NCI-H526 (cell line): ENCODE data around the gene SYAP1.
"Not testable (repeated sequence)": the region's sequence is repeated elsewhere in the genome, so short reads cannot be mapped to it uniquely, and the experiment has no call there.

ENCODE experiments used
- DNase-seq, 2 experiments: peaks; one replicate each; lab custom pipeline; 2025; lab: John Stamatoyannopoulos, UW

SYAP1 gene

DNA sequence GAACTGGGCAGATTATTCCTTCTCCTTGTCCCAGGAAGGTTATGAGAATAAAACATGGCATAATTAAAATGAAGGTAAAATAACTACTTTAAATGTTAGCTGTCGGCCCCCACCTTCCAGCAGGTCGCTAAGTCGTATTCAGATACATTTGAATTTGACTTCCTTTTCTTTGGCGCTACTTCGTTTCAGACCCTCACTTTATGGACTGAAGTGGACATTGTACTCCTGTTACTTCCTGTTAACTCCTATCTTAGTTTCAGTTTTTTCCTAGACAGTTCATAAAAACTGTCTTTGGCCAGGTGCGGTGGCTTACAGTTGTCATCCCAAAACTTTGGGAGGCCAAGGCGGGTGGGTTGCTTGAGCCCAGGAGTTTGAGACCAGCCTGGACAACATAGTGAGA lies 5.7 kb downstream of the SYAP1 start:
- no peak for DNase-seq

DNA sequence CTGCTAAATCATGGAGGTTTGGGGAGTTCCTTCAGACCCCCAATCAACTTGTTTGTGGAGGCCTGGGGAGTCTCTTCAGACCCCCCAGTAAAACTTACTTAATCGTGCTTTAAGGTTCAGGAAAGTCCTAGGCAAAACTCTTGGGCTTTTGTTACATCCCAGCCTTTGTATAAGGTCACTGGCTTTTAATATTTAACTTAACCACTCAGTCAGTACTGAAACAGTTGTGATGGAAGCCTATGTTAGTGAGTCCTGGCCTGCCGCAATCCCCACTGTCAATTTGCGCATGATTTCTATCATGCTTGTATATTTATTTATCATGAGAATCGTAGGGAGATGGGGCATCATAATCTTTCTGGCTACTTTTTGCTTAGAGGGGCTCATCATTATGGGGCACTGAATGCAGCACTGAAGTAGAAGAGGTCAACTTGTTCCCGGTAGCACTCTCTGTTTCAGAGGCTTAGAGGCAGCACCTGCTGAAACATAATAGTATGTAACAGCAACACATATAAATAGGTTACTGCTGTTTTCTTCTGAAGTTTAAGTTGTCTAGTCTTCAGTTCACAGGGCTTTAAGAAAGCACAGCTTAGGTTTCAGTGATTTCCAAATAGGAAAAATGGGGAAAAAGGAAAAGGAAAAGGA lies 7.1 kb downstream of the SYAP1 start:
- not testable (repeated sequence) for DNase-seq

DNA sequence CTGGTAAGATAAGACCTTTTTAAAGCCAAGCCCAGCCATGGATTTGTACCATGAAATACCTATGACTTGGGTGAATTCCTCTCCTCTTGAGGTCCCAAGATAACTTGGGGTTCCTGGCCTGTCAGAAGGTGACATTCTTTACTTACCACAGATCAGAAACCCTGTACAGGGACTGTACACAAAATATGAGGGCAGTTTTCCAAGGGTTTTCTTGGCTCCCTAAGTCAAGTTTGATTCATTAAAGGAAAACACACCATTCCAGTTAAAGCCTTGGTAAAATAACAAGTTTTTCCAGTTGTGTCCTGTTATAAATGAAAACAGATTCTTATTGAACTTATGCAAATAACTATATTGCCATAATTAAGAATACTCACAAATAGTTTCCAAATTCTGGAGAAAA lies 8.2 kb downstream of the SYAP1 start:
- no peak for DNase-seq

DNA sequence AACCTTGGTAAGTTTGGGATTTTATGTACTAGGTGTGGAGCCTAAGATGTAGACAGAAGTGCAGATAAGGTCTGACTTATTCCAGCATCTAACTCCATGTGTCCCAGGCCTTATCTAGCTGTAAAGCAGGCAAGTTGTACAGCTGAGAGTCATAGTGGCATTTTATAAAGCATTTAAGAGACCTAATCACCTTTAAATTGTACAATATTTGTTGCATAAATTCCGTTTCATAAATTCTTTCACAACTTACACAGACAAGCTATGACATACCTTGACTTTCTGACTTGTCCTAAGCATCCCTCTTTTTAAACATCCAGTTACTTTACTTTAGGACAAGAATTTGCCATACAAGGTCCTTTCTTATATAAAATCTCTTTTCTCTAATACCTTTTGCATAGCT lies 11.0 kb downstream of the SYAP1 start:
- DNase-seq: no peak

DNA sequence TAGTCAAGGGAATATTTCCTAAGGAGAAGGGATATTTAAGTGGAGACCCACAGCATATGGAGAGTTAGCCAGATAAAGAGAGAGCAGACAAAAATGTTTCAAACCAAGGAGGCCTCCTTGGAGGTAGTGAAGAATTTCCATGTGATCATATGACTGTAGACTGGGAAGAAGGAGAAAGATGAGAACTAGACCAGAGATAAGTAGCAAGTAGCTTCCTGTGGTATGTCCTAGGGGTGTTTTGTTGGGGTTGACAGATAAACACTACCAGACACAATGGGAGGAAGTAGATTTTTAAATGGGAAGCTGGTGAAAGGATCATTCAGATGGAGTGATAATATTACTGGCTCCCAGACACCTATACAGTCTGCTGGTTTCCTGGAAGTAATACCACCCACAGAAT lies 13.6 kb downstream of the SYAP1 start:
- DNase-seq: no peak

DNA sequence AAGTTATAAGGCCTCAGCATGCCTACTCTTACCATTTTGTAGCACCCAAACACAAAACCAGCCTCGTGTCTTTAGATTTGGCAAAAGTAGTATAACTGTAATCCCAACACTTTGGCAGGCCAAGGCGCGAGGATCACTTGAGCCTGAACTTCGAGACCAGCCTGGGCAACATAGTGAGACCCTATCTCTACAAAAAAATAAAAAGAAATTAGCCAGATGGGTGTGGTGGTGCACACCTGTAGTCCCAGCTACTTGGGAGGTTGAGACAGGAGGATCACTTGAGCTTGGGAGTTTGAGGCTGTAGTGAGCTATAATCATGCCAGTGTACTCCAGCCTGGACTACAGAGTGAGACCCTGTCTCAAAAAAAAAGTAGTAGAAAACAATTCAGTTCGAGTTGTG lies 17.6 kb downstream of the SYAP1 start:
- DNase-seq: no peak

DNA sequence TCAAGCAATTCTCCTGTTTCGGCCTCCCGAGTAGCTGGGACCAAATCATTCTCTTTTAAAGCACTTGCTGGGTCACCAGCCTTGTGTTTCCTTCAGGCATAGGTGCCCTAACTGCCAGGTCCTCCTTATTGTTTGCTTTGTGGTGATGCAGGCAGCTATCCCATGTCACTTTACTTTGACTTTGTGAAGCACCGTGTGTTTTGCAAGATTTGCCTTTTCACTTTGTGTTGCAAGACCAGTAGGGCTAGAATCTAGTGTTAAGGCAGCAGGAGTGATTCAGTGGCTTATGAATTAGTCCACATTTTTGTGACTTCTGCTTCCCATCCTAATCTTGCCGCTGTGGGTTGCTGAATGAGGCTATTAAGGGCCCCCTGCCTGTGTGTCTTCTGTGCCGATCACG lies 20.2 kb downstream of the SYAP1 start:
- no peak for DNase-seq

DNA sequence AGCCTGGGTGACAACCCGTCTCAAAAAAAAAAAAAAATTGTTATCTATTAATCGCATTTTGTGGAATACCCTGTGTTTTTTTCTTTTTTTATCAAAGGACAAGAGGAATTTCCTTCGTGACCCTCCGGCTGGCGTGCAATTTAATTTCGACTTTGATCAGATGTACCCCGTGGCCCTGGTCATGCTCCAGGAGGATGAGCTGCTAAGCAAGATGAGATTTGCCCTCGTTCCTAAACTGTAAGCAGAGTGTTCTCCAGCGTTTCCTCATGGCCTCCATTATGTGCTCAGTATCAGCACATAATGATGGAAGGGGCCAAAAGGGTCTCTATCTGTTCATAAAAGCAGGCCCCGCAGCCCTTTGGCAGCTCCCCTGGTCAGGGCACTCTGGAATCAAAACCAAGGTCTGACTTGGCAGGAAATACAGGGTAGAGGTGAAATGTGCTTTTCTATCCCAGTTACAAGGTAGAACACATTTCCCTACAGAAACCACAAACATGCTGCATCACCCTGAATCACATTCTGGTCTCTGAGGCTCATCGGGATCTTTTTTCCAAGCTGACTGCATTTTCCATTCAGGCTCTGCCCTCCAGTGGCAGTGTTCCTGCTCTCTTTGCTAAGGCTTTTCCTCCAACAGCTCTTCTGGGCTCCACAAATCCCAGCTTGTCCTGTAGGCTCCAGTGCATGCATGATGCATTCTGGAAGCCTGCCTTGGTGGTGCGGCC lies 24.4 kb downstream of the SYAP1 start:
- DNase-seq: no peak

DNA sequence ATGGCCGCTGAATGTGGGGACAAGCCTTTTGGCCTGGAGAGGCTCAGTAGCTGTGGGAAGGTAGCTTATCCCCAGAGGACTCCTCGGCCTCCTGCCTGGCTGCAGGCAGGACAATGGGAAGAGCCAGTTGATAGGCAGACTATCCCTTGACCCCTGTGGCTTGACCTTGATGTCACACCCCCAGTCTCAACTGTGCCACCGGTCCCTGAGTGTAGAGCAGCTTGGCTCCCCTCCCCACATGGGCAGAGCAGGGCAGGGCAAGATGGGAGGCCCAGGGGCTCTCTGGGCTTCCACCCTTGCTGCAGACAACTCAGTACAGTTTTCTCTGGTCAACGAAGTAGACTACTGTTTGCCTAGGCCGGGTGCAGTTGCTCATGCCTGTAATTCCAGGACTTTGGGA lies 25.7 kb downstream of the SYAP1 start:
- no peak for DNase-seq

DNA sequence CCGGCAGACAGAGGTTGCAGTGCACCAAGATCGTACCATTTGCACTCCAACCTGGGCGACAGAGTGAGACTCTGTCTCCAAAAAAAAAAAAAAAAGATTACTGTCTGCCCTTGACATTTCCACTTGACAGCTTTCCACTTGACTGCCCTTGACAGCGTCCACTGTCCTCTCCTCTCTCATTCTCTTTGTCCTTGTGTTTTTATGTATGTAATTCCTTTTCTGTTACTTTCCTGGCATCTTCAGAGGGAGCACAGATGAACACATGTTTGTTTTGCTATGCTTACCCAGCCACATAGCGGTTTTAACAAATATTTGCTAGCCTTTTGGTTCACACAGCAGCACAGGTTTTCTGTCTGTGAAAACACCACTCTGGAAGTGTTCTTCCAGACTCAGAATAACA lies 26.2 kb downstream of the SYAP1 start:
- no peak for DNase-seq

DNA sequence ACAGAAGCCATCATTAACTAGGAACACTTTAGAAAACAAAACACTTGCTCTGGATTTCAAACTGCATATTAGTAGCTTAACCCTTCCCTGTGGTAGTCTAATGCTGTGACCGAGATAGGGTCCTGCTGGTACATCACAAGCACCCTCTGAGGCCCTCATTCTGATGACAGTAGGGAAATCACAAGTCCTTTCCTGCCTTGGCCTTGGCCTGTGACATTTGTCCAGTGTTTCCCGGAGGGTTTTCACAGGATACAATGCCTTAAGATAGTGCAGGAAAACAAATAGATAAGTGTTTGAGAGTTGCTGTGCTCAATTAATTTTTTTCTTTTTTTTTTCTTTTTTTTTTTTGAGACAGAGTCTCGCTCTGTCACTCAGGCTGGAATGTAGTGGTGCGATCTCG lies 29.0 kb downstream of the SYAP1 start:
- no peak for DNase-seq

DNA sequence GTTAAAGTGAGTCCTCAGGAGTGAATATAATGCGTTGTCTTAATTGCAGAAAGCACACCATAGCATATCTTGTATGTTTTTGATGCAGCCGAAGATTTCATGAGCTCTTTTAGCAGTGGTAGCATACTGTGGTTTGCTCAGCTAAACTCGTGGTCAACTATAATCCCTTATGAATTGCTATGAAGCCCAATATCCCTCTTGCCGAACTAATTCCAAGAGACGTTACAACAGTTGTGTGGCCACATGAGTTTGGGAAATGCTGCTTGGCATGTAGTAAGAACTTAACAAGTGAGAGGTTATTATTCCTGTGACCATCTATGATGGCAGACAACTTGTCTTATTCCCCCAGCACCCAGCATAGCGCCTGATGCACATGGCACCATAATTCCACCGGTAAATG lies 30.7 kb downstream of the SYAP1 start:
- DNase-seq: no peak

DNA sequence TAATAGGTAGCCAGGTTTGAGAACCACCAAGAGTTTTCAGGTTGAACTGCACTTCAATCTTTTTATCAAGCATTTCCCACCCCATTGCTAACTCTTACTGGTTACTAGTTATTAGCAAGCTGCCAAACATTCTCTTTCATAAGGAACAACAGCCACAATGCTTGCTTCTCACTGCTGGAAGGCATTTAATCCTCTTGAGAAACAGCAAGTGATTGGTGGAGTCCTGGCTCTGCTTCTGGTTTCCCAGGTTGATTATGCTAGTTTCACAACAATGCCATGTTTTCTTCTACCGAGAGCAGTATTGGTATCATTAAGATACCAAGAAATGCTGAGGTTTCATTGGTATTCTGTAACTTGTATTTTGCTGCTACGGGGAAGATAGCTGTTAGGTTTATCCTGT lies 34.6 kb downstream of the SYAP1 start:
- DNase-seq: no peak

DNA sequence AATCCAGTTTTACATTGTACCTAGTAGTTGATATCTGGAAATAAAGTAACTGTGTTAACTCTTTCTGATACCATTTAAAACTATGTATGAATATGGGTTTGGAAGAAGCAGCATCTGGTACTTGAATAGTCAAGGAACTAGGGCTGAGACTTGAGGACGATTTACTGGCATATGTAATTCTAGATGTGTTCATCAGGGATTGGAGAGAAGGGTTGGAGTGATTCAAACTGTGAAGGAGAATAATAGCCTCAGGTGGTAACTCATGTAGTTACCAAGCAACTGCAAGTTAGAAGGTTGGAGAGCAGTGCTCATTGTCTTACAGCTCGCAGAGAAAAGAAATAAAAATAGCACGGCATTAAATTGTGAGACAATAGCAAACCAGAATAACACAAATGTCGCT lies 37.3 kb downstream of the SYAP1 start:
- no peak for DNase-seq

DNA sequence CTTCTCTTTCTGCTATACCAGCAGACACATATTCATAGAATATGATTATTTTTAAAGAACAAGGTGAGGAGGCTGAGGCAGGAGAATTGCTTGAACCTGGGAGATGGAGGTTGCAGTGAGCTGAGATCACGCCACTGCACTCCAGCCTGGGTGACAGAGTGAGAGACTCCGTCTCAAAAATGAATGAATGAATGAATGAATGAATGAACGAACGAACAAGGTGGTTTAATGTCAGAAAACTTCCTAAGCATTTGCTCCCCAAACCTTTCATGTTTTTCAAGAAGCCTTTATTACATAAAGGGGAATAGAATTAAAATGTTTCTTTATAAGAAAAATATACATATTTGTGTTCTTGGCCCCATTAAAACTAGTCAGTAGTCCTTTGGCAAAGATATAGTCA lies 42.1 kb downstream of the SYAP1 start:
- not testable (repeated sequence) for DNase-seq

DNA sequence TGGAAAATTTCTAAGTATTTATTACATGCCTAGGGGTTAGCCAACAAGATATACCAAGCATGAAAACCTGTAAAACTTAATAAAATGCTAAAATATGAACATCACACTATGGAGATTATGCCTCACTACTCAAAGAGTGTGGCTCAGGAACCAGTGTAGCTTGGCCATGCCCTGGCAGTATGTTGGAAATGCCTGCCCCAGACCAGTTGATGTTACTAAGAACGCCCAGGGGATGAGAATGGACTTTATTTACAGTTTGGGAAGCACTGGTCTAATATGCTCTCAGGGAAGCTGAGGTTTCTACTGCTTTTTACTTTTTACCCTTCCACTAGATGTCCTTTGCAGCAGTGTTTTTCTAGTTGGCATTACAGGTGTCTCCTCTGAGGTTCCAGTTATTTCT lies 43.2 kb downstream of the SYAP1 start:
- DNase-seq: no peak

DNA sequence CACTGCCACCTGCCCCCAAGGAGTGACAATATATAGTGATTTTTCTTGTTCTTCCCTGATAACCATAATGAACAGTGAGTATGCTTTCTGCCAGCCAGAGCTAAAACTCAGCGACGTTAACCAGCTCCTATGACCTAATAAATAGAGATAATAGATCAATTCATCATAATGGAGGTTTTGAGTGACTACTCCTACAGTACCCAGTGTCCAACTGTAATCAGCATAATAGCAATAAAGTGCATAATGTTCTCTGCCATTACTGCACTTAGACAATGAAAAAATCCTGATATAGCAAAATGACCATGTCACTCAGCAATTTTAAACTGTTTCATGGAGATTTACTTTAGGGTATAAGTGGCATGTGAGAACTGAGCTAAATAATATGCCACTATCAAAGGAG lies 46.2 kb downstream of the SYAP1 start:
- DNase-seq: no peak

DNA sequence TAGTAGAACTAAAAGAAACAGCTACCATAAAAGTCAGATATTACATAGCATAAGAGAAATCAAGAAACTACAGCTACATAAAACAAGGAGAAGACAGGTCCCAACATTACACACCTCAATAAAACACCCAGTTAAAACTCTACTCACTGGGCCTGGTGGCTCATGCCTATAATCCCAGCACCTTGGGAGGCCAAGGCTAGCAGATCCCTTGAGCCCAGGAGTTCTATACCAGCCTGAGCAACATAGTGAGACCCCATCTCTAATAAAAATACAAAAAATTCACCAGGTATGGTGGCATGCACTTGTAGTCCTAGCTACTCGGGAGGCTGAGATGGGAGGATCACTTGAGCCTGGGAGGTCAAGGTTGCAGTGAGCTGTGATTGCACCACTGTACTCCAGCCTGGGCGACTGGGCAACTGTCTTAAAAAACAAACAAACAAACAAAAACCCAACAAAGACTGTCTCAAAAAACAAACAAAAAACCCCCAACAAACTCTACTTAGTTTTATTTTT lies 51.6 kb downstream of the SYAP1 start:
- no peak for DNase-seq

DNA sequence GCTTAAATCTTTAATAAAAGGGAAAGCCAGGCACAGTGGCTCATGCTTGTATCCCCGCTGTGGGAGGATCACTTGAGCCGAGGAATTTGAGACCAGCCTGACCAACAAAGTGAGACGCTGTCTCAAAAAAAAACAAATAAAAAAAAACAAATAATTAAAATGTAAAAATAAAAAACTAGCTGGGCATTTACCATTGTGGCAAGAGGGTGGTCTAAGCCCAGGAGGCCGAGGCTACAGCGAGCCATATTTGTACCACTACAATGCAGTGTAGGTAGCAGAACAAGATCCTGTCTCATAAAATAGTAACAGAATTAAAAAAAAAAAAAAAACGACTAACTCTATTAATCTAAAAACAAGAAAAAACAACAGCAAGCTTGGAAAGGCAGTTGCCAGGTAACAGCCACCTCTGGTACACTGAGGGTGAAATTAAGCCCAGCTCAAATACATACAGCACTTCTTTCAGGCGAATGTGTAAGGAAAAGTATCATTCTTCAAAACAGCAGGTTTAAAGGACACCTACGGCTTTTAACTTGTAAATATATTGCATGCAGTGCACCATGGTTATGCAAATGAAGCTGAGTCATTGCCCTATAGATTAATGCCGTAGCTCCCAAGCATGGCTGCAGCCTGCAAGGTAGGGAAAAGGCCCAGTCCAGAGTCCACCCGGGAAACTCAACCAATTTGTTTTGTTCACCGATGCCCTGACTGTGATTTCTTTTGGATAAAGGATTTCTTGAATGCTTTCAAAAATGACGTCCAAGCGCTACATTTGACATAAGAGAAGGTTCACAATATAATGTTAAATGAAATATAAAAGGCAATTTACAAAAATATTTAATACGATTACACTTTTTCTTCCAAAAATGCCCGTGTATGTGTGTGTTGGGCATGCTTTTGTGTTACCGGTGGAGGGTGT lies 52.3 kb downstream of the SYAP1 start:
- DNase-seq: peak; percentile 82

DNA sequence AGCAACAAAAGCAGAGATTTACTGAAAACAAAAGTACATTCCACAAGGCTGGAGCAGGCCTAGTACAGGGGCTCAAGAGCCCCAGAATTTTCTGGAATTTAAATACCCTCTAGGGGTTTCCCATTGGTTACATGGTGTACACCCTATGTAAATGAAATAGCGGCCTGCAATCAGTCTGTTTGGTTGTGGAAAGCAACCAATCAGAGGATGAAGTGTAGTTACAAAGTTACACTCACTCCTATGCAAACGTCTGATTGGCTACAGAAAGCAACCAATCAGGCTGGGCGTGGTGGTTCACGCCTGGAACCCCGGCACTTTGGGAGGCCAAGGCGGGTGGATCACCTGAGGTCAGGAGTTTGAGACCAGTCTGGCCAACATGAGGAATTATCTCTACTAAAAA lies 53.0 kb downstream of the SYAP1 start:
- no peak for DNase-seq

DNA sequence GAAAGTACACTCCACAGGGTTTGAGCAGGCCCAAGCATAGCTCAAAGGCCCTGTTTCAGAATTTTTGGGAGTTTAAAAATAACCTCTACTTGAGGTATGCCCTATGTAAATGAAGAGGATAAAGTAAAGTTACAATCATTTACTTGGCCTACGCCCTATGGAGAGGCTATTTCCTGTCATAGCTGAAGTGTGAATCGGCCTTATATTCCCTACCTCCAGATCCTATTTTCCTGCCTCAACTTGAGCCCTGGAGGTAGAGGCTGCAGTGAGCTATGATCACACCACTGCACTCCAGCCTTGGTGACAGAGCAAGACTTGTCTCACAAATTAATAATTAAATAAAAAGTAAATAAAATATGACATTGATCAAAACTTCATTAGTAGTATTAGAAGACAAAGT lies 55.3 kb downstream of the SYAP1 start:
- DNase-seq: no peak

DNA sequence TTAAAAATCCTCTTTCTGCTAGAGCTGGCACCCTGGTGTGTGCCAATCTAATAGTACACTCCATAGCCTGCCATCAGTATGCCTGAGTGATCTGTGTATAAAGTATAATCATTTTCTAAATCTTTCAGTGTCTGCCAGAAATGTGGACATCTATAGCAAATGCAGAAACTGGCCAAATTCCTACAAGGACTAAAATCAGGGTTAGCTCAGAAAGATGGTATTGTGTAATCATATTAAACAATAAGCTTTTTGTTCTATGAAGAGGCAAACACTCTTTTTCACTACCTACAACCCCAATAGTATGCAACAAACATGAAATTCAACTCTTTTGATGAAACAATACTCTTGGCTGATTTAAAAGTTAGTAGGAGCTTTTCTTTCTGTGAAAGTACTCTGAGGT lies 59.1 kb downstream of the SYAP1 start:
- no peak for DNase-seq

DNA sequence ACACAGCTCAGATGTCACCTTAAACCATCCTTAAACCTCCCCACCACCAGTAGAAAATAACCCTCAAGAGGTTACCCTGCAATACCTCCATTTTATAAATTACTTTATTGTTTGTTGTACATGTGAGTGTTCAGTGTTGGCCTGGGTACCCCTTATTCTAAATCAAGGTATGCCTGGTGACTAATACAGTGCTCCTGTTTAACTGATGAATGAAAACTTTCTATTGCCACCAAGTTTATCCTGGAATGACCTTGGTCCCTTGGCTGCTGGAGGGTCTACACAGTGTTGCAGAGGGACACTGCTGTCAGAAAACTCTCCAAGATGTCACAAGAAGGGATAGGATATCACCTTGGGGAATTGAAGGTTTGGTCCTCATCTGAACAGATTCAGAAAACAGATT lies 59.6 kb downstream of the SYAP1 start:
- DNase-seq: no peak
